GM12801 (cell line): Measurements from ENCODE around the gene CACNA1H.

ENCODE experiments used
- CTCF ChIP-seq: IDR thresholded peaks from one replicate; pipeline ENCODE4 v1.5.1; 2011; ENCODE audit warnings: control low read depth; ENCODE audit not compliant: insufficient read length; ENCODE audit errors: extremely low read depth

Gene CACNA1H

GRCh38 chr16:1119129-1119528 lies 33.8 kb upstream of the CACNA1H start:
- TF ChIP-seq CTCF = no peak

GRCh38 chr16:1119766-1120576 lies 32.9 kb upstream of the CACNA1H start:
- TF ChIP-seq CTCF = no peak

- TF ChIP-seq CTCF = no peak
These were observed 32.3 kb upstream of the CACNA1H start for GRCh38 chr16:1120577-1120941.

- TF ChIP-seq CTCF = no peak
These were observed 31.9 kb upstream of the CACNA1H start for GRCh38 chr16:1121009-1121408.

GRCh38 chr16:1121601-1122397 lies 31.1 kb upstream of the CACNA1H start:
- no peak for TF ChIP-seq CTCF

GRCh38 chr16:1122398-1122765 lies 30.5 kb upstream of the CACNA1H start:
- TF ChIP-seq CTCF = no peak

- no peak for TF ChIP-seq CTCF
These were observed 29.2 kb upstream of the CACNA1H start for GRCh38 chr16:1123525-1124230.
